ENCODE results near the gene HPS6. TPM values are rescaled to one million over a fixed set of nuclear protein-coding genes. Genes with fewer than 3 reads are reported as not detected.

Gene HPS6
- total and polyA plus RNA-seq, 9 of the 15 experiments (the other 6 are each of a cell fraction or from before 2014, with no cell fraction given): 0.45 to 14.0 (median 4.5) TPM

DNA sequence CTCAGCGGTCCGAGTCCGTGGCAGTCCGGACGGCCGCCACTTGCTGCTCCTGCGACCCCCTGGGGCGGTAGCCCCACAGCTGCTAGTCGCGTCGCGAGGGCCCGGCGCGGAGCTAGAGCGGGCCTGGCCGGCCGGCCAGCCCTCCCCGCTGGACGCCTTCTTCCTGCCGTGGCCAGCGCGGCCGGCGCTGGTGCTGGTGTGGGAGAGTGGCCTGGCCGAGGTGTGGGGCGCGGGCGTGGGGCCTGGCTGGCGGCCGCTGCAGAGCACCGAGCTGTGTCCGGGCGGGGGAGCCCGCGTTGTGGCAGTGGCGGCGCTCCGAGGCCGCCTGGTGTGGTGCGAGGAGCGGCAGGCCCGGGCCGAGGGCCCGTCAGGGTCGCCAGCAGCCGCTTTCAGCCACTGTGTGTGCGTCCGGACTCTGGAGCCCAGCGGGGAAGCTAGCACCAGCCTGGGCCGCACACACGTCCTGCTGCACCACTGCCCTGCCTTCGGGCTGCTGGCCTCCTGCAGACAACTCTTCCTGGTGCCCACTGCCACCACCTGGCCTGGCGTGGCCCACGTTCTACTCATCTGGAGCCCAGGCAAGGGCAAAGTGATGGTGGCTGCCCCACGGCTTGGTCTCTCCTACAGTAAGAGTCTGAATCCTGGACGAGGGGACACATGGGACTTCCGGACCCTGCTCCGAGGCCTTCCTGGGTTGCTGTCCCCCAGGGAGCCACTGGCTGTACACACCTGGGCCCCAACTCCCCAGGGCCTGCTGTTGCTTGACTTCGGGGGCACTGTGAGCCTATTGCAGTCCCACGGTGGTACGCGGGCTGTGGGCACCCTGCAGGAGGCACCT is 631 bp downstream of the HPS6 start (continued):
- TF ChIP-seq E2F8 (IDR thresholded peaks at IDR 0.05; ENCODE audit: low read depth, partially characterized antibody) (no peak), FUS (optimal IDR thresholded peaks at IDR 0.05; ENCODE audit: low read depth, low read length) (peak; percentile 15), ATF2 (CRISPR knock-in tag; IDR thresholded peaks at IDR 0.05) (0 out of 2 replicates have a peak, but pooled peaks have one; percentile 25), ZFX (CRISPR knock-in tag; IDR thresholded peaks at IDR 0.05) (peak; percentile 74), PHF8 (IDR thresholded peaks at IDR 0.05; ENCODE audit: borderline replicate concordance, low read length) (peak; percentile 15; the same call in 1 of the 2 replicates), POLR2AphosphoS2 (IDR thresholded peaks at IDR 0.05; ENCODE audit: low read length) (no peak), NONO (IDR thresholded peaks at IDR 0.05; ENCODE audit: low read depth in 2 of 2, low read length in 1 of 2) (peak in 1 of 2 experiments; percentile 13; a peak in 1 of 4 replicates), UBTF (IDR thresholded peaks at IDR 0.05; ENCODE audit: borderline replicate concordance in 1 of 2, low read depth in 2 of 2, low read length in 2 of 2) (0 out of 4 replicates have a peak, but pooled peaks of 1 of the 2 experiments have one; percentile 12), ATF1 (CRISPR knock-in tag; IDR thresholded peaks at IDR 0.05) (no peak), ATF1 (tag; IDR thresholded peaks at IDR 0.05) (peak; percentile 69), ARID4B (CRISPR knock-in tag; IDR thresholded peaks at IDR 0.05) (peak; percentile 34; the same call in 1 of the 2 replicates), ELF1 (tag; IDR thresholded peaks at IDR 0.05) (peak; percentile 40; the same call in 1 of the 2 replicates), ZNF282 (CRISPR knock-in tag; IDR thresholded peaks at IDR 0.05) (peak; percentile 24; the same call in 1 of the 2 replicates)

Data from K562 (cell line).